ENCODE measurements around the gene XPO4. TPM values are rescaled to one million over a fixed set of nuclear protein-coding genes. Genes with fewer than 3 reads are reported as not detected.
A peak's percentile ranks its signal among the peaks of the same experiment; 100 is the strongest.

XPO4 gene
- total RNA-seq, 1 donor from 2014 or later = 24.7 TPM

DNA sequence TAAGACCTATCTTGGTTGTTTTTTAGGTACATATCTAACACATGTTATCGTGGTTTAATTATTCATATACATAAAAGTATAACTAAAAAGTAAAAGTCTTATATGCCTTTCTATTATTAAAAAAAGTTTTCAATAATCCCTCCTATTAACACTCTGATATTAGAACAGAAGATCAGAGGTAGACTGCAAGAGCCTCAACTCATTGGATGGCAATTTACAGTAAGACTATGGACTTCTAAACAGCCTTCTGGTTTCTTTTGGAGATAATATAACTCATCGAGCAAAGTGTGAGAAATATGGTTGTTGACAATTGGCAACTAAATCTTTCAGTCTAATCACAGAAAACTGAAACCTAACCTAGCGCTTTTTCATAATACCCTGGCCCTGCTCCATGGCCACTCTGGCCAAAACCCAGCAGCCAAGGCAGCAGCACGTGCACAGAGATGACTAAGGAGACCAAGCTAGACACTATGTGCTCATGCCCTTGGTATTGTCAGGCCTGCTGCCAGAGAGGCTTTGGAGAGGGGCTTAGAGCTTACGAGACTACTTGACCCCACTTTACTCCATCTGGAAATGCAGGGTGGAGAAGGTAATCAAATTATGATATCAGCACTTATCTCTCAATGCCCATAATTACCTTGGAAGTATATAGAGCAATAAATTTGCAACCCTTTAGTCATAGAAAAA, 88.2 kb downstream of the XPO4 start:
- TF ChIP-seq, protein P1, sequence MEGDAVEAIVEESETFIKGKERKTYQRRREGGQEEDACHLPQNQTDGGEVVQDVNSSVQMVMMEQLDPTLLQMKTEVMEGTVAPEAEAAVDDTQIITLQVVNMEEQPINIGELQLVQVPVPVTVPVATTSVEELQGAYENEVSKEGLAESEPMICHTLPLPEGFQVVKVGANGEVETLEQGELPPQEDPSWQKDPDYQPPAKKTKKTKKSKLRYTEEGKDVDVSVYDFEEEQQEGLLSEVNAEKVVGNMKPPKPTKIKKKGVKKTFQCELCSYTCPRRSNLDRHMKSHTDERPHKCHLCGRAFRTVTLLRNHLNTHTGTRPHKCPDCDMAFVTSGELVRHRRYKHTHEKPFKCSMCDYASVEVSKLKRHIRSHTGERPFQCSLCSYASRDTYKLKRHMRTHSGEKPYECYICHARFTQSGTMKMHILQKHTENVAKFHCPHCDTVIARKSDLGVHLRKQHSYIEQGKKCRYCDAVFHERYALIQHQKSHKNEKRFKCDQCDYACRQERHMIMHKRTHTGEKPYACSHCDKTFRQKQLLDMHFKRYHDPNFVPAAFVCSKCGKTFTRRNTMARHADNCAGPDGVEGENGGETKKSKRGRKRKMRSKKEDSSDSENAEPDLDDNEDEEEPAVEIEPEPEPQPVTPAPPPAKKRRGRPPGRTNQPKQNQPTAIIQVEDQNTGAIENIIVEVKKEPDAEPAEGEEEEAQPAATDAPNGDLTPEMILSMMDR (IDR thresholded peaks at IDR 0.05; ENCODE audit: unreplicated experiment) = no peak
- H3K36me3 Mint-ChIP-seq = peaks cover 13% of the 10 kb centered on the region
- H3K9me3 Mint-ChIP-seq = no peaks in the 10 kb centered on the region
- peaks cover 14% of the 10 kb centered on the region for H3K4me1 Mint-ChIP-seq
- DNase-seq (ENCODE audit: low spot score in 2 of 2, unreplicated experiment in 2 of 2) = peak; percentile 27 to 44
- H3K27me3 Mint-ChIP-seq (ENCODE audit: low read depth) = no peaks in the 10 kb centered on the region
- peak overlapping the region; percentile 84 for H3K27ac Mint-ChIP-seq
- H3K4me3 Mint-ChIP-seq = no peak overlapping the region

DNA sequence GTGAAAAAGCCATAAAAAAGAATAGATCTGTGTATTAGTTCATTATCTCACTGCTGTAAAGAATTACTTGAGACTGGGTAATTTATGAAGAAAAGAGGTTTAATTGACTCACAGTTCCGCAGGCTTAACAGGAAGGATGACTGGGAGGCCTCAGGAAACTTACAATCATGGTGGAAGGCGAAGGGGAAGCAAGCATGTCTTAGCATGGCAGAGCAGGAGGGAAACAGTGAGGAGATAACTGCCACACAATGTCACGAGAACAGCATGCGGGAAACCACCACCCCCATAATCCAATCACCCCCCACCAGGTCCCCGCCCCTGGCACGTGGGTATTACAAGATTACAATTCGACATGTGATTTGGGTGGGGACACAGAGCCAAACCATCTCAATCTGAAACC, 89.7 kb downstream of the XPO4 start:
- TF ChIP-seq, protein P1 (IDR thresholded peaks at IDR 0.05; ENCODE audit: unreplicated experiment) = no peak
- no peak for DNase-seq (ENCODE audit: low spot score in 2 of 2, unreplicated experiment in 2 of 2)
- Mint-ChIP-seq H3K36me3 (peaks cover 19% of the 10 kb centered on the region), H3K27ac (no peak overlapping the region), H3K27me3 (ENCODE audit: low read depth) (no peaks in the 10 kb centered on the region), H3K4me1 (peaks cover 10% of the 10 kb centered on the region), H3K9me3 (no peaks in the 10 kb centered on the region), H3K4me3 (no peak overlapping the region)

DNA sequence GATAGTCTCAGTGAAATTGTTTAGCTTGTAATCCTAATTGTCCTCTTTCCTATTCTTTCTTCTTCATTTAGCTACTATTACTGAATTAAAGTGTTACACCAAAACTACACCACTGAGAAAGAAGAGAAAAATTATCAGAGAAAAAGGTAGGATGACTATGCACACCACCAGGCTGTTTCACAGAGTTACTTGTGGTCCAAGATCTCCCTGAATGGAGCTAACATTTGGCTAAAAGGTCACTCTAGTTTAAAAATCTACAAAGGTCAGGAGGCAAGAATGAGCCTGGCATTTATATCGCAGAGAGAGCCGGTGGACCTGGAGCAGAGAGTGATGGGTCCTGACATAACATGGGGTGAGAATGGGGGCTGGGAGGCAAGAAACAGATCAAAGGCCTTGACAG, 91.7 kb downstream of the XPO4 start:
- DNase-seq (ENCODE audit: low spot score in 2 of 2, unreplicated experiment in 2 of 2) = no peak
- no peak overlapping the region for H3K4me3 Mint-ChIP-seq
- peaks cover 27% of the 10 kb centered on the region for H3K36me3 Mint-ChIP-seq
- TF ChIP-seq, protein P1 (IDR thresholded peaks at IDR 0.05; ENCODE audit: unreplicated experiment) = no peak
- H3K4me1 Mint-ChIP-seq = peaks cover 6% of the 10 kb centered on the region
- H3K27me3 Mint-ChIP-seq (ENCODE audit: low read depth) = no peaks in the 10 kb centered on the region
- H3K27ac Mint-ChIP-seq = peak overlapping the region; percentile 31
- H3K9me3 Mint-ChIP-seq = no peaks in the 10 kb centered on the region

DNA sequence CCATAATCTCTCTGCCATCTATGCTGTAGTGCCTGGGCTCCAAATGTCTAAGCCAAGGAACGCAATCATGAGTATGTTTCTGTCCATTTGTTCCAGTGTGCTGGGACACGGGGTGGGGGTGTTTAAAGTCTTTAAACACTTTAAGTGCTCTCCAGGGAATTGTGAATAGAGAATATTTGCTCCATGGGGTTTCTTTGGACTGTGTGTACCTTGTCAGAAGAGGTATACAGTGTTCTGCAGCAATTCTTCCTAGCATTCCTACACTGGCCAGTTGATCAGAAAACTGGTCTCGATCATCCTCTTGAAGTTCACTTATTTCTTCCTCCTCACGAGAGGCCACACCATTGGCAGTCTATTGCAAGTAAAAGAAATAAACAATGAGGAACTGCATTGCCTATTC, 93.7 kb downstream of the XPO4 start:
- Mint-ChIP-seq H3K27ac (no peak overlapping the region), H3K9me3 (no peaks in the 10 kb centered on the region), H3K4me1 (no peaks in the 10 kb centered on the region), H3K27me3 (ENCODE audit: low read depth) (no peaks in the 10 kb centered on the region), H3K4me3 (no peak overlapping the region), H3K36me3 (peaks cover 27% of the 10 kb centered on the region)
- TF ChIP-seq, protein P1 (IDR thresholded peaks at IDR 0.05; ENCODE audit: unreplicated experiment) = no peak
- no peak for DNase-seq (ENCODE audit: low spot score in 2 of 2, unreplicated experiment in 2 of 2)

DNA sequence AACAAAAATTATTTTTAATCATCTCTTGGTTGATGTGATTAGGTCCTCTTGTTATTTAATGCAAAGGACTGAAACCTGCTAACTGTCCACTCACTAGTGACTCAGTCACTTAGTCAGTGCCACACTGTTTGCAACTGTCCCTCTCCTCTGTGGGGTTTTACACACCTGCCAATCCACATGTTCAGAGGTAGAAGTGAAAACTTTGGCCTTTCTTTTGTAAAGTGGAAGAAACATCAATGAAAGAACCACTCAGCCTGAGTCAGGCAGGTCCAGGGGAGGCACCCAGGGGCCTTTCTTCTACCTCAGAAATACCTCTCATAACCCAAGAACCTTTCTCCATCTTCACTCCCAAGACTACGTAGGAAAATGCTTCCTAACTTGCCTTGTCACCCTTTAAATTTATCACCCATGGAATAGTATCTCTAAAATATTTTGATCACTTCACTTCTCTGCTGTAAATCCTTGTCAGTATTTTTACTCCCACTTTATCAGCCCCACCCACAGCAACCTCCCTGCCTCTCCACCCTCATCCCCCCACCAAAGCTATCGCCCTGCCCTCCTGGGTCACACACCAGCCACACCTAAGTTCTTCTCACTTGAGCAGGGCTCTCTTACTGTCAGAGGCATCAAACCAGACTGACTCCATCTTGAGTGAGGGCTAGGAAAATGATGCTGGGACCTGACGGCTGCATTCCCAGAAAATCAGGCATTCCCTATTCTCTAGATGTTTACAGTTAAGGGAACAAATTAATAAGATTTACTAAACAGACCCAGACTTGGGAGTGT, 99.2 kb downstream of the XPO4 start:
- Mint-ChIP-seq H3K36me3 (peaks cover 13% of the 10 kb centered on the region), H3K4me1 (no peaks in the 10 kb centered on the region), H3K27ac (peak overlapping the region; percentile 21), H3K9me3 (no peaks in the 10 kb centered on the region), H3K27me3 (ENCODE audit: low read depth) (no peaks in the 10 kb centered on the region), H3K4me3 (no peak overlapping the region)
- DNase-seq (ENCODE audit: low spot score in 2 of 2, unreplicated experiment in 2 of 2) = no peak
- TF ChIP-seq, protein P1 (IDR thresholded peaks at IDR 0.05; ENCODE audit: unreplicated experiment) = no peak

All from mesothelial cell of epicardium (in vitro differentiated cells).